GM06990 (cell line): ENCODE results near the gene SASH1.

ENCODE experiments used
- DNase-seq: peaks from one replicate; pipeline ENCODE4 v3.0.0-alpha.2; 2011; ENCODE audit not compliant: insufficient read length; ENCODE audit errors: extremely low read depth
- H3K27me3 ChIP-seq: replicated peaks from 2 replicates; pipeline ENCODE4 v1.6.0; 2011; ENCODE audit warnings: low read length; ENCODE audit not compliant: control insufficient read depth, insufficient read depth
- H3K36me3 ChIP-seq: 2 replicates; pipeline ENCODE4 v1.5.1; 2011; ENCODE audit warnings: low read length; ENCODE audit not compliant: control insufficient read depth, insufficient read depth
- H3K4me3 ChIP-seq: replicated peaks from 2 replicates; pipeline ENCODE4 v1.5.1; 2011; ENCODE audit warnings: low read depth, mild to moderate bottlenecking, control low read depth, low read length
- CTCF ChIP-seq: IDR thresholded peaks from 2 replicates; pipeline ENCODE4 v1.5.1; 2011; ENCODE audit warnings: low read length, control low read depth, mild to moderate bottlenecking, inconsistent platforms; ENCODE audit not compliant: insufficient read depth, poor library complexity, severe bottlenecking

The SASH1 gene

GRCh38 chr6:148516617-148517016, 174.0 kb downstream of the SASH1 start:
- no peak for TF ChIP-seq CTCF
- Histone ChIP-seq H3K4me3 (no peak overlapping the region), H3K27me3 (no peaks in the 10 kb centered on the region; the same call in 1 of the 2 replicates), H3K36me3 (no peaks in the 10 kb centered on the region)
- DNase-seq = no peak

GRCh38 chr6:148517470-148517869, 174.8 kb downstream of the SASH1 start:
- H3K36me3 ChIP-seq = no peaks in the 10 kb centered on the region
- H3K27me3 ChIP-seq = no peaks in the 10 kb centered on the region; the same call in 1 of the 2 replicates
- no peak for TF ChIP-seq CTCF
- H3K4me3 ChIP-seq = no peak overlapping the region
- DNase-seq = no peak

- no peak for DNase-seq
- no peaks in the 10 kb centered on the region for H3K27me3 ChIP-seq
- TF ChIP-seq CTCF = no peak
- H3K36me3 ChIP-seq = no peaks in the 10 kb centered on the region
- H3K4me3 ChIP-seq = no peak overlapping the region
Observed at GRCh38 chr6:148518511-148519156, 176.0 kb downstream of the SASH1 start.

GRCh38 chr6:148520109-148520841, 177.6 kb downstream of the SASH1 start:
- DNase-seq = peak; percentile 81
- Histone ChIP-seq H3K36me3 (no peaks in the 10 kb centered on the region), H3K27me3 (no peaks in the 10 kb centered on the region), H3K4me3 (peak overlapping the region; percentile 38)
- TF ChIP-seq CTCF = no peak

GRCh38 chr6:148521158-148521557, 178.5 kb downstream of the SASH1 start:
- Histone ChIP-seq H3K36me3 (no peaks in the 10 kb centered on the region), H3K27me3 (no peaks in the 10 kb centered on the region), H3K4me3 (no peak overlapping the region)
- no peak for DNase-seq
- no peak for TF ChIP-seq CTCF
